Measurements from ENCODE around the gene LRFN4. TPM values are rescaled to one million over a fixed set of nuclear protein-coding genes. Genes with fewer than 3 reads are reported as not detected.

Gene LRFN4
- total RNA-seq, 1 donor from 2014 or later, result 17.2 TPM

DNA sequence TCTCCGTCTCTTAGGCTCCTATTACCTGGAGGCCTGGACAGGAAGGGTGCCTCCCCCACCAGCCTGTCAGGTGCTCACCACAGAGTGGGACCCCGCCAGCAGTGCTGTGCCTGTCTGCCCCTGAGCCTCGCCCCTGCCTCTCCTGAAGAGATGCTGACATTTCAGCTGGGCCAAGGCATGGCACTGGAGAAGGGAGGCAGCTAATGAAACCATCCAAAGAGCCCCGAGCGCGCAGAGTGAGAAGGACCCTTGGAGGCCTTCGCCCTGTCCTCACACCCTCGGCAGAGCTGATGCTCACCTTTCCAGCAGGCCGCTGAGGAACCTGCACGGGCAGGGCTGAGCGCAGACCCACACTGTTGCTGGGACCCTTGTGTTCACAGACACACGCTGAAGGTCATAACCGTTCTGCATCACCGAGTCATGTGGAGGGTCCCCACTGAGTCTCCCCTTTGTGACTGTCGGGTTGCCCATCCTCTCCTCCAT is 2.1 kb upstream of the LRFN4 start:
- ATAC-seq (no peak), DNase-seq (peak; percentile 22)
- intact Hi-C loops (cut with micrococcal nuclease), result no loop called here

DNA sequence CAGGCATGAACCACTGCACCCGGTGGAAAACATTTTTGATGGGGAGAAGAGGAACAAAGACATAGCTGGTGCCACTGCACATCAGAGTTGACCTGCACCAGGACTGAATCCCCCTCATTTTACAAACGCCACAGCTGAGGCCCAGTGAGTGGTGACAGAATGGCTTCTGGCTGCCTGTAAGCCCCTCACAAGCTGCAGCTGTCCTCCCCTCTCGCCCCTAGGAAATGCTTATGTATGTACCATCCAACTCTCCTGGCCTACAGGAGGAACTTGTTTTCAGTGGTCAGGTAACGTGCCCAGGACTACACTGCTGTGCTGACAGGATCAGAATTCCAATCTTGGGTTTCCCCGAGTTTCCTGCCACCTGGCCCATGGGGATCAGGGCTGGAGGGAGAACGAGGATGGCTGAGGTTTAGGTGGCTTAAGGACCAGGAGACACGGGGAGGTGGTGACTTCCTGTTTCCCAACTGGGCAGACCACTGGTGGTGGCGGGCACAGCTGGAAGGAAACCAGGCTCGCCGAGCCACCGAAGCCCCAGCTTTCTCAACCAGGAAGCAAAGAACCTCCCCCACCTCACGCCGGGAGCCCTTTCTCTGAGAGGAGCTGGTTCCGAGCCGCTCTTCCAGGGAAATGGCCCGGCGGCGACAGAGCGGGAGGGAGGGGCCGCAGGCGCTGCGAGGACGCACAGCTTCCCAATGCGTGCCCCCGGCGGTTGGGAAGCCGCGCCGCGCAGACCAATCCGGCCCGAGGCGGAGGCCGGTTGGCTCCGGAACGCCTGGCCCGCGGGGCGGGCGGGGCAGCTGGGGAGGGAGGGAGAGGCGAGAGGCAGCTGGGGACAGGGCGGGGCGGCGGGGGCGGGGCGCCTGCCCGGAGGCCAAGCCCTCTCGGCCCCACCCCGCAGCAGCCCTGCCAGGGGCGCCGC is 1.0 kb upstream of the LRFN4 start:
- peak; percentile 95 for ATAC-seq
- intact Hi-C loops (cut with micrococcal nuclease), result no loop called here

DNA sequence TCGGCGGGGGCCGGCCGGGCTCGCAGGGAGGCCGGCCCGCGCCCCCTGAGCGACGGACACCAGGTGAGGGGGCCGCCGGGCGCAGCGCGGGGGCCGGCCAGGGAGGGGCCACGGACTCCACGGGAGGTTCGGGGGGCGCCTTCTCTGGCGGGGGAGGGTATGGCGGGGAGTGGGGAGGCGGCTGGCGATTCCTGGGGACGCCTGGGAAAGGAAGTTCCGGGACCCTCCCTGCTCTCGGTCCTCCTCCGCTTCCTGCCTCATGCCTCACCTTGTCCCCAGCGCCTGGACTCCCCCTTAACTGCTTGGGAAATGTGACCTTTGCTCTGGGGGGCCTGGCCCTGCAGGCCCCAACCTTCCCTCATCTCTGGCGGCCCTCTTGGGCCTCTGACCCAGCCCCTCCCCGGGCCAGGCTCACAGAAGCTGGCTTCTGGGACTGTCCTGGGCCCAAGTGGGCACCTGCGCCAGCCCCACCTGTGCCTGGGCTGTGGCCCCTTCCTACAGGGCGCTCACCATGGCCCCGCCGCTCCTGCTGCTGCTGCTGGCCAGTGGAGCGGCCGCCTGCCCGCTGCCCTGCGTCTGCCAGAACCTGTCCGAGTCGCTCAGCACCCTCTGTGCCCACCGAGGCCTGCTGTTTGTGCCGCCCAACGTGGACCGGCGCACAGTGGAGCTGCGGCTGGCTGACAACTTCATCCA is 516 bp downstream of the LRFN4 start:
- DNase-seq, result no peak
- no peak for ATAC-seq
- intact Hi-C loops (cut with micrococcal nuclease), result no loop called here

More for the DNA sequence above, 1.0 kb upstream of the LRFN4 start:
- peak; percentile 98 for DNase-seq

DNA sequence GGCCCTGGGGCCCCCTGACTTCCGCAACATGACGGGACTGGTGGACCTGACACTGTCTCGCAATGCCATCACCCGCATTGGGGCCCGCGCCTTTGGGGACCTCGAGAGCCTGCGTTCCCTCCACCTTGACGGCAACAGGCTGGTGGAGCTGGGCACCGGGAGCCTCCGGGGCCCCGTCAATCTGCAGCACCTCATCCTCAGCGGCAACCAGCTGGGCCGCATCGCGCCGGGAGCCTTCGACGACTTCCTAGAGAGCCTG is 992 bp downstream of the LRFN4 start:
- no peak for ATAC-seq
- intact Hi-C loops (cut with micrococcal nuclease), result no loop called here
- no peak for DNase-seq

DNA sequence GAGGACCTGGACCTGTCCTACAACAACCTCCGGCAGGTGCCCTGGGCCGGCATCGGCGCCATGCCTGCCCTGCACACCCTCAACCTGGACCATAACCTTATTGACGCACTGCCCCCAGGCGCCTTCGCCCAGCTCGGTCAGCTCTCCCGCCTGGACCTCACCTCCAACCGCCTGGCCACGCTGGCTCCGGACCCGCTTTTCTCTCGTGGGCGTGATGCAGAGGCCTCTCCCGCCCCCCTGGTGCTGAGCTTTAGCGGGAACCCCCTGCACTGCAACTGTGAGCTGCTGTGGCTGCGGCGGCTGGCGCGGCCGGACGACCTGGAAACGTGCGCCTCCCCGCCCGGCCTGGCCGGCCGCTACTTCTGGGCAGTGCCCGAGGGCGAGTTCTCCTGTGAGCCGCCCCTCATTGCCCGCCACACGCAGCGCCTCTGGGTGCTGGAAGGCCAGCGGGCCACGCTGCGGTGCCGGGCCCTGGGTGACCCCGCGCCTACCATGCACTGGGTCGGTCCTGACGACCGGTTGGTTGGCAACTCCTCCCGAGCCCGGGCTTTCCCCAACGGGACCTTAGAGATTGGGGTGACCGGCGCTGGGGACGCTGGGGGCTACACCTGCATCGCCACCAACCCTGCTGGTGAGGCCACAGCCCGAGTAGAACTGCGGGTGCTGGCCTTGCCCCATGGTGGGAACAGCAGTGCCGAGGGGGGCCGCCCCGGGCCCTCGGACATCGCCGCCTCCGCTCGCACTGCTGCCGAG is 1.5 kb downstream of the LRFN4 start:
- ATAC-seq (no peak), DNase-seq (peak; percentile 35)
- intact Hi-C loops (cut with micrococcal nuclease), result no loop called here

DNA sequence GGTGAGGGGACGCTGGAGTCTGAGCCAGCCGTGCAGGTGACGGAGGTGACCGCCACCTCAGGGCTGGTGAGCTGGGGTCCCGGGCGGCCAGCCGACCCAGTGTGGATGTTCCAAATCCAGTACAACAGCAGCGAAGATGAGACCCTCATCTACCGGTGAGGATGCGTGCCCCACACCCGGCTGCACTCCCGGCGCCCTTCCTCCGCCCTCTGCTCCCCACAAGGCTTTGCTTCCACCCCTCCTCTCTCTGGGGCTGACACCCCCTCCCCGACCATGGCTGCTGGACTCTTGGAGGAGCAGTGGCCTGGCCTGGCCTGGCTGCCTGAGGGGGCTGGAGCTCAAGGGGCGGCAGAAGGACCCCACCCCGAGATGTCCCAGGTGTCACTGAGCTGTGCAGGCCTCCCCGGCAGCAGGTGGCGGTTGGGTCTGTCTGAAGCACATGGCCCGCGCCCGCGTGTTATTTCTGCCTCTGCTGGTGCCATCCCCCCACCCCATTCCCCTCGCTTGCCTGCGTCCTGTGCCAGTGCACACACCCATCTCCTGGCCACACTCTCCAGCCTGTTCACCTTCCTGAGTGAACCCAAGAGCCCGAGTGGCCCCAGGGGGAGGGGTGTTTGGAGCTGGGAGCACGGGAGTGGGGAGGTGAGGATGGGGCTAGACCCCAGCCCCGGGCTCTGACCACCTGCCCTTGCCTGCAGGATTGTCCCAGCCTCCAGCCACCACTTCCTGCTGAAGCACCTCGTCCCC is 2.2 kb downstream of the LRFN4 start:
- ATAC-seq (no peak), DNase-seq (peak; percentile 36)
- intact Hi-C loops (cut with micrococcal nuclease), result no loop called here

DNA sequence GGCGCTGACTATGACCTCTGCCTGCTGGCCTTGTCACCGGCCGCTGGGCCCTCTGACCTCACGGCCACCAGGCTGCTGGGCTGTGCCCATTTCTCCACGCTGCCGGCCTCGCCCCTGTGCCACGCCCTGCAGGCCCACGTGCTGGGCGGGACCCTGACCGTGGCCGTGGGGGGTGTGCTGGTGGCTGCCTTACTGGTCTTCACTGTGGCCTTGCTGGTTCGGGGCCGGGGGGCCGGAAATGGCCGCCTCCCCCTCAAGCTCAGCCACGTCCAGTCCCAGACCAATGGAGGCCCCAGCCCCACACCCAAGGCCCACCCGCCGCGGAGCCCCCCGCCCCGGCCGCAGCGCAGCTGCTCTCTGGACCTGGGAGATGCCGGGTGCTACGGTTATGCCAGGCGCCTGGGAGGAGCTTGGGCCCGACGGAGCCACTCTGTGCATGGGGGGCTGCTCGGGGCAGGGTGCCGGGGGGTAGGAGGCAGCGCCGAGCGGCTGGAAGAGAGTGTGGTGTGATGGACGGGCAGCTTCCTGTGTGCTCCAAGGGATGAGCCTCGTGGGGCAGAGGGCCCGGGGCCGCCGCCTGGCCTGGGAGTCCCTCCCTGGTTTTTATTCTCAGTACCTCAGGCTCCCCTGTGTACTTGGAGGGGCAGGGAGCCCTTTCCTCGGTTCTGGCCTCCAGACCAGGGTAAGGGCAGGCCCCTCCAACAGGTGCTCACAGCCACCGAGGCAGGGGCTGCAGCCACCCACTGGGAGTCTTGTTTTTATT is 3.0 kb downstream of the LRFN4 start:
- intact Hi-C loops (cut with micrococcal nuclease), result no loop called here
- peak; percentile 31 for DNase-seq

DNA sequence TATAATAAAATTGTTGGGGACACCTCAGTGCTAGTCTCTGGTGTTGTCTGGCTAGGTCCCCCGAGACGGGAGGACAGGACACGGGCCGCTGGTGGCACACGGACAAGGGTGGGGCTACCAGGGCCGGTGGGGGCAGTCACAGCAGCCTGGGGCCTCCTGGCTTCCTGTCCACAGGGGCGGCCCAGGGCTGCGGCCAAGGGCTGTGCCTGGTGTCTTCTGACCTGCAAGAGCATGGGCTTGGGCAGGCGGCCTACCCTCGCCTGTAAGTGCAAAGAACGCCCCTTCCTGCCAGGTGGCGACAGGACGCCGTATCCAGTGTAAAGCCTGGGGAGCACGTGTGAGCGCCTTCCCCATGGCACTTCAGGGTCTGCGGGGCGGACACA is 3.6 kb downstream of the LRFN4 start:
- DNase-seq, result peak; percentile 36
- intact Hi-C loops (cut with micrococcal nuclease), result no loop called here
- no peak for ATAC-seq

More for the DNA sequence above, 3.0 kb downstream of the LRFN4 start:
- no peak for ATAC-seq

DNA sequence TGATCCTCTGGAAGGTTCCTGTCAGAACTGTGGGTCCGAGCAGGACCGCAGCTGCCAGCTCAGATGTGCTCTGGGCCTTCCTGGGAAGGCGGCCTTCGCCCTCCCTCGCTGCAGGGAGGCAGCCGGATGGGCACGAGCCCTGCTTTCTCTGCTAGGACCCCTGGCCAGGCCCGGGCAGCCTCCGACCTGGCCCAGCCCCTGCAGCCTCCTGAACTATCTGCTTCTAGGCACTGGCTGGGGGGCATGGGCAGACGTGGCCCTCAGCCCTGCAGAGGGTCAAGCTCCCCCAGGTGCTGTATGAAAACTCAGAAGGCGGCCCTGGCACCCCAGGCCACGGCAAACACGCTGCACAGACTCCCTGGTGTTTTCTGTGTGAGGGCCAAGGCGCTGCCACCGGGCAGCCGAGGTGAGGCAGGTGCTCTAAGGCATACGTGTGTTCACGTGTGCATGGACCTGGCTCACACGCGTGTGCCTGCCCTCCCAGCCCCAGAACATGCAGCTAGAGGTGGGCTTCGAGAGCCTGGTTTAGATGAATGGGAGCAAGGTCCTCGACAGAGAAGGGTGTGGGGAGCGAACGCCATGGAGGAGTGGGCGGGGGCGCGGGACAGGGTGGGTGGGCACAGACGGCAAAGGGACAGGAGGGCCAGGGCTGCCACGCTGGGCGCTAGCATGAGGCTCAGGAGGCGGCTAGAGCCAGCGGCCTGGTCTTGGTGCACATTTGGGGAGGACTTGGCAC is 4.3 kb downstream of the LRFN4 start:
- intact Hi-C loops (cut with micrococcal nuclease), result no loop called here
- DNase-seq (no peak), ATAC-seq (no peak)

DNA sequence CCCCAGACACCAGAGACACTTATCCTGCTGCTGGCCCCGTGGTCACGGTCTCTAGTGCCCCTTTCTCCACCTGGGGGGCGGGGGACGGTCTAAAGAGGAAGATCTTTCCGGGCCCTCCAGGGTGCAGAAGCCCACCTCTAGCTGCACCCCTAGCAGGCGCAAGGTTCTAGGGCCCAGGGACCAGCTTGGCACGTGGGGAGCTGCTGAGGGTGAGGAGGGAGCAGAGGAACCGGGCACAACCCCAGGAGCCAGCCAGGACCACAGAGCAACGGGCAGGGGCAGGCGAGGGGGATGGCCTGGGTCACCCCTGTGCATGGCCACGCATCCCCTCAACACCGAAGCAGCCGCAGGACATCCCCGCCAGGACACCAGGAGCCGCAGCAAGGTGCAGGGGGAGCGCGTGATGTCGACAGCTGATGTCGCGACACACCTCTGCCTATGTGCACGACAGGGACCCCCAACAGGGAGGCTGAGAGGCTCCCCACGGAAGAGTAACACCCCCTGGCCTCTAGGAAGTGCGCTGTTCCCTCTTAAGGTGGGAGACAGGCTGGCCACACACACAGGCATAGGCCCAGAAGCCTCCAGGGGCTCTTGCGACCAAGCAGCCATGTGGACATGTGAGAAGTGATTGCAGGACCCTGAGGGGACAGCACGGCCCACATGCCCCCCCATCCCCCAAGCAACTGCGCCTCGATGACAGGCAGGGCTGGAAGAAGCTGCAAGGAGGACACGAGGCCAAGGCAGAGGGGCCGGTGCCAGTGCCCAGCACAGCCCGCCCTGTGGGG is 5.1 kb downstream of the LRFN4 start:
- no peak for ATAC-seq
- DNase-seq, result peak; percentile 22
- intact Hi-C loops (cut with micrococcal nuclease), result no loop called here

DNA sequence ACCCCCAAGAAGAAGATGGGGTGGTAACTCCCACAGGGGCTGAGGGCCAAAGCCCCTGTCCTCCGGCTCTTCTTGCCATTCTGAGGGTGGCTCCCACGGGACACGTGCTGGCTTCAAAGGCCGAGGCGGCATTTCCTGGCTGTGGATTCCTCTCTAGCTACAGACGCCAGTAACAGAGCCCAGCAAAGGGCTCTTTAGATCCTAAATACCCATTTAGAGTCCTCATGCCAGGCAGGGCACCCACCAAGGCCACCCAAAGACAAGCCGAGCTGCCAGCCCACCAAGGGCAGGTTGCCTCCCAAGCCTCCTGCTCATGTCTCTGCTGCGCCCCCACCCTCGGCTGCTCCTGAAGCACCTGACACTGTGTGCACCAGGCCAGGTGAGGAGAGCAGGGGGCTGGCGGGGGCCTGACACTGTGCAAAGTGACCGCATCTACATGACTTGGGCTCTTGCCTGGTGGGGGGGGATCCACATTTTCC is 5.7 kb downstream of the LRFN4 start:
- no peak for ATAC-seq
- peak; percentile 26 for DNase-seq
- intact Hi-C loops (cut with micrococcal nuclease), result no loop called here

DNA sequence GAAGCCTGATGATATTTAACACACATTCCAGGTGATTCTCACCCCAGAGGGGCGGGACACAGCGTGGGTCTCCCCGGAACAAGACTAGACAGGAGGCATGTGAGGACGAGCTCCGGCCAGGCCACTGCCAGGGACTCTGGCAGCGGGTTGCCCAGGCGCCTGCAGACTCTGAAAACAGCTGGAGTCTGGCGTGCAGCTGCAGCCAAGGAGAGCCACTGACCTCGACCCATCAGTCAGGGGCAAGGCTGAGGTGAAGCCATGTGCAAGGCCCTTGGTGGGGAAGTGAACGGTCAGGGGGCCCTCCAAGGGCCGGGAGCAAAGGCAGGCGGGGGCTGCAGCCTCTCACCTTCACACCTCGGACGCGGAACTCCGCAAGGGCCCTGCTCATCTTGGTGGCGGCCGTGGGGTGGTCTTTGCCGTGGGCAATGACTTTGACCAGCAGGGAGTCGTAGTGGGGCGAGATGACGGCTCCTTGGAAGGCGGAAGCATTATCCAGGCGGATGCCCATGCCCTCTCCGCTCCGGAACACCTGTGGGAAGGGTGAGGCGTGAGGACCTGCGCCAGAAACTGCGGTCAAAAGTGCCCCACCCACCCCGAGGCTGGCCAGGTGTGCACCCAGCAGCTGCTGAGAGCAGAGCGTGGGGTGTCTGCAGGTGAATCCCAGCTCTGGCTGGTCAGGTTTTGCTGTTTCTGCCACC is 6.7 kb downstream of the LRFN4 start:
- ATAC-seq (no peak), DNase-seq (peak; percentile 25)
- intact Hi-C loops (cut with micrococcal nuclease), result no loop called here

DNA sequence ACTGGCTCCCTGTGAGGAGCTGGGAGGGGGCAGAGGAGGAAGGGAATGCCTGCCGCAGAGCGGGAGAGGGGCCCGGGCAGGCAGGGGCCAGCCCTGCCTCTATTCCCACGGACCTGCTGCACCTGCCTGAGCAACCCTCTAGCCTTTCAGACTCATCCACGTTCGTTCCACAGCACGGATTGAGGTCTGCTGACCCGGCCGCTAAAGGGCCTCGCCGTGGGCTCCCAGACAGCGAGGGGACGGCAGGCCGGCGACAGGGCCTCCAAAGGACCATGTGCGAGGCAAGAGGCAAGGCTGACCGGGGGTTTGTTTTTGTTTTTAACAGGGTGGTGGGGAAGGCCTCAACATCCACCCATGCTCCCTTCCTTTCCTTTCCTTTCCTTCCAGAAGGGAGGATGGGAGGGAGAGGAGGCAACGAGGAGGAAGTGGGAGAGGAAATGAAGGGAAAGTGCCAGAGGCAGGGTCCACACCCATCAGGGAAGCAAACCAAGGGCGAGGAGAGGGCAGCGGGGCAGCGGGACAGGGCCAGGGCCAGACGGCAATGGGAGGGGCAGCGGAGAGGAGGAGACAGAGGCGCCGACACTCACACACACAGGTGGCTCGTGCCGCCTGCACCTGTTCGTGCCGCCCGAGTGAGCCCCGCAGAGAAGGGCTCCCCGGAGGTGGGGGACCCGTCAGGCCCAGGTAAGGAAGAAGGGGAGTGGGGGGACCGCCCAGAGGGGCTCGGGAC is 7.5 kb downstream of the LRFN4 start:
- ATAC-seq (no peak), DNase-seq (no peak)
- intact Hi-C loops (cut with micrococcal nuclease), result no loop called here

DNA sequence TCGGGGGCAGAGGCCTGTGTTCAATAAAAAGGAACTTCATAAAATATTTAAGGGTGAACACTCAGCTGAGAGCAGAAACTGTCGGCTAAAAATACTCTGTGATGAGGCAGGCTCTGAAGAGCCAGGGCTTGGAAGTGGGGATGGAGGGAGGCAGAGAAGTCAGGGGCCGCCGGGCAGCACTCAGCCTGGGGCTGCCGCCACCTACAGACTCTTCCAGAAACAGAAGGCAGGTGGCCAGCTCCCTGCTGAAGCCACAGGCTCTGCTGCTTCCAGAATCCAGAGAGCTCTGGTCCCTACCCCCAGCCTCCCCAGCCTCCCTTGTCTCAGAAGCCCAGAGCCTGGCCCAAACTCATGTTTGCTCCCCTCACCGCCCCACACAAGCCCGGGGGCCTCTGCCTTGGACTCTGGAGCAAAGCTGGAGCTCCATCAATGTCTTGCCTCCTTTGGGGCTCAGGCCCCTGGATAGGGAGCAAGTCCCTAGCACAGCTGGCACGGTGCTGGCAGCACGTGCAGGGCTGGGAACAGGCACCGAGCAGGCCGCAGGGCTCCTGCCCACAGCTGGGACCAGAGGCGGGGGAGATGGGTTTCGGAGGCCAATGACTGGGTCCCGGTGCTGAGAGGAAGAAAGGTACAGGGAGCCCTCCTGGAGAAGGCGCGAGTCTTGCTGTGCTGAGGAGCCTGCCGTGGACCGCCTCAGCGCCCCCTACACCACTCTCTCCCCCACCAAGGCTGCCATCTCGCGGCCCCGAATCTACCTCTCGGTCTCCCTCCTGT is 8.2 kb downstream of the LRFN4 start:
- no peak for DNase-seq

DNA sequence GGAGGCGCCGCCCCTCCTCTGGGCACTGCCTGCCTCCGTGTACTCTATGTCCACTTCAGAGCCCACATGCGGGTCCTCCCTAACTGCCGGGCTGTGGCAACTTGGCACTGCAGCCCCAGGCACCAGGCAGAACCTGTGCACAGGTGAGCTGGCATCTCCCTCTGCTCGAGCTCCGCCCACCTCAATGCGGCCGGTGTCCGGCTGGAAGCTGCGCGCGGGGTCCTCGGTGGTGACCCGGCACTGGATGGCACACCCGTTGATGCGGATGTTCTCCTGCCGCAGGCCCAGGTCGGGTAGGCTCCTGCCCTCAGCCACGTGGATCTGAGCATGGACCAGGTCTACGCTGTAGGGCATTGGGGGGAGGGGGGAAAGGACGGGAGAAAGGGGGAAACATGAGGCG is 9.1 kb downstream of the LRFN4 start:
- ATAC-seq (no peak), DNase-seq (no peak)
- intact Hi-C loops (cut with micrococcal nuclease), result no loop called here

More for the DNA sequence above, 8.2 kb downstream of the LRFN4 start:
- intact Hi-C loops (cut with micrococcal nuclease), result no loop called here
- no peak for ATAC-seq

Data from left ventricle myocardium superior (tissue), 1 donor.